GM21526 (cell line): ENCODE measurements around the gene CDC42BPB.
"Not testable (repeated sequence)": the region's sequence is repeated elsewhere in the genome, so short reads cannot be mapped to it uniquely, and the experiment has no call there.

Experiments used
- ATAC-seq: cut with Tn5 transposase; IDR thresholded peaks from one replicate; pipeline ENCODE4 v1.9.1; 2021; ENCODE audit warnings: moderate library complexity; ENCODE audit not compliant: unreplicated experiment, low FRiP score

CDC42BPB gene

DNA sequence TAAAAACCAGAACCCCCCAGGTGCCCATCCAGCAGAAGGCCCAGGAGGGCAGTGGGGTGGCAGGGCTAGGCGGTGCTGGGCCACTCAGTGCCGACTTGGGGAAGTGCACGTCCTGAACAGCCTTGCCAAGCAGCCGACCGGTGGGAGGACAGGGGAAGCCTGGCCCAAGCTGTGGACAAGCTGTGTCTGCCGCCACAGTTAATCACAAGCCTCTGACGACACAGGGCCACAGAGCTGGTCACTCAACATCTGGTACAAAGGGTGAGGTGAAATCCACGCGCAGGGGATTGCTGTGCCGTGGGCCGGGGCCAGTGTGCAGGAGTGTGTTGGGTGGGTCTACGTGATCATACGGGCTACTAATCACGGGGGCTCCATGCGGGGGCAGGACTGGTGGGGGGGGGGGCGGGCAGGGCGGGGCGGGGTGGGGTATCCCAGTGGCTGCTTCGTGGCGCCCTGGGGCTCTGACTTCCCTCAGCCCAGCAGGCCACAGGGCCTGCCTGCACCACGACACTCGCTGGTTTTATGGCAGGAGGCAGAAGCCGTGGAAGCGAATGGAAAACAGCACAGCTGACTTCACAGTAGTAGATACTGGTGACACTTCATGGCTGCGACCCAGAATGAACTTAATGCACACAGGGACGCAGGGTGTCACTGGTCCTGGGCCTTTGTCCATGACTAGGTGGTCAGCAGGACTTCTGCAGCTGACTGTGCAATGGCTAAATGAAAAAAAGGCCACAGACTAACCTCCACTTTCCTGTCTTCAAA lies 124.7 kb downstream of the CDC42BPB start:
- ATAC-seq, result no peak

DNA sequence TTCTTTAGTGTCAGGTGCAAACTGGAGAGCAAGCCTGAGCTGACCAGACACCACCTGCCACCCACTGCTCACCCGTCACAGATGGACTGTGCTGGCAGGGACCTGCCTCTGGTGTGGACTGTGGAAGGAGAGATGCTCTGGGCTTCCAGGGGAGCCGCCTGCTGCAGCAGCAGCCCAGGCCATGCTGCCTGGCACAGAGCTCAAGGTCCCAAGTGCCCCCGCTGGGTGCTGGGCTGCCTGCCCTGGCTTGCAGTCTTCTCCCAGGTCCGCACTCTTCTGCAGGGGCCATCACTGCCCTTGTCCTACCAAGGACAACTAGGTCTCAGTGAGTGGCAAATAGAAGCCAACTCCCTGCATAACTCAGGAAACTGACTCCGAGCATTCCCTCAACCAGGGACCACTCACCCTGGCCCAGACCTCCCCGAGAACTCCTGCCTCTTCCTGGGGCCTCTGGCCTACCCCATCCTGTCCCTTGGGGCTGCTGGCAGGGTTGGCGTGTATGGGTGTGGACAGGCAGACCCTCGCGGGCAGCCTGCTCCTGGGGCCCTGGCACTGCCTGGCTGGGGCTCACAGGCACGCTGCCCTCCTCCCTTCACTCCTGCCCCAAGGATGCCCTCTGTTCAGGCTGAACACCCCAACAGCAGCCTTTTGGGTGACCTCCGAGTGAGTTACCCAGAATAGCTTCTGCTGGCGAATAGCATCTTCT lies 125.6 kb downstream of the CDC42BPB start:
- ATAC-seq, result no peak

DNA sequence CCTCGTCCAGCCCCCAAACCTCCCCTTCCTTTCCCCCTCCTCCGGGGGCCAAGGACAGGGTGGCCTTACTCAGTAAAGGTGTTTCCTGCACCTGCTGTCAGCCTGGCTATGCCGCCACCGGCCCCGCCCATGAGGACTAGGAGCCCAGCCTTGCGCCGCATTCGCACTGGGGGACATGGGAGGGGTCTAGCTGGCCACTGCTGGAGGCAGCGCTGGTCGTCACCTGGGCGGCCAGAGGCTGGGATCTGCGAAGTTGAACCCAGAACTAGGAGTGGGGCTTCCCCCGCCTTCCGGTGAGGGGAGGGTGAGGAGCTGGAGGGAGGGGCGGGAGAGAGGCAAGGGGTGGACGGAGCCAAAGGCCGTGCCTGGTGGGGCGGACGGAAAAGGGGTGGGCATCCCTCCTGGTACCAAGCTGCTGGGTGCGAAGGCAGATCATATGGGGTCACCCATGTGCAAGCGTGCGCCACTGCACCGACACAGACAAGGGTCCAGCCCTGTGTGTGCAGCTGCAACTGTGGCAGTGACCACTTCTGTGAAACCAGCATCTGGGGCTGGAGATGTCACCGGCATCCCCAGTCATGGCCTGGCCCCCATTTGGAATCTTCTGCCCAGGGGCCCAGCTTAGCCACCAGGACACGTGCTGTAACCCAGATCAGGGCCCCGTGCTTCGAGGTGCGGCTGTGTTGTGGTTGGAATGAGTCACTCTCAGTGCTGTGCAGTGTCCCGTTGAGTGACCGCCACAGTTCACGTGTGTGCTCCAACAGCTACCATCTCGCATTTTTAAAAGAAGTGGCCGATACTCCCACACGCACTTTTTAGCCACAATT lies 126.4 kb downstream of the CDC42BPB start:
- ATAC-seq, result no peak

DNA sequence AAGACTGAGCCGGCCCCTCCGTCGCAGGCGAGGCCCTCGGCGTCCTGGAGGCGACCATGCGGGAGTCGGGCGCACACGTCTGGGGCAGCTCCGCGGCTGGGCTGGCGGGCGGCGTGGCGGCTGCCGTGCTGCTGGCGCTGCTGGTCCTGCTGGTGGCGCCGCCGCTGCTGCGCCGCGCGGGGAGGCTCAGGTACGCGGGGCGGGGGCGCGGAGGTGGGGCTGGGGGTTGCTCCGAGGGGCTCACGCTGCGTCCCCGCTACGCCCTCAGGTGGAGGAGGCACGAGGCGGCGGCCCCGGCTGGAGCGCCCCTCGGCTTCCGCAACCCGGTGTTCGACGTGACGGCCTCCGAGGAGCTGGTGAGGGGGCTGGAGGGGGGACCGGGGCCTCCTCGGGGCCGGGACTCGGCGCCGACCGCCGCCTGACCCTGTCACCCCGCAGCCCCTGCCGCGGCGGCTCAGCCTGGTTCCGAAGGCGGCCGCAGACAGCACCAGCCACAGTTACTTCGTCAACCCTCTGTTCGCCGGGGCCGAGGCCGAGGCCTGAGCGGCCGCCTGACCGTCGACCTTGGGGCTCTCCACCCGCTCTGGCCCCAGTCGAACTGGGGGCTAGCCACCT lies 127.1 kb downstream of the CDC42BPB start:
- no peak for ATAC-seq

DNA sequence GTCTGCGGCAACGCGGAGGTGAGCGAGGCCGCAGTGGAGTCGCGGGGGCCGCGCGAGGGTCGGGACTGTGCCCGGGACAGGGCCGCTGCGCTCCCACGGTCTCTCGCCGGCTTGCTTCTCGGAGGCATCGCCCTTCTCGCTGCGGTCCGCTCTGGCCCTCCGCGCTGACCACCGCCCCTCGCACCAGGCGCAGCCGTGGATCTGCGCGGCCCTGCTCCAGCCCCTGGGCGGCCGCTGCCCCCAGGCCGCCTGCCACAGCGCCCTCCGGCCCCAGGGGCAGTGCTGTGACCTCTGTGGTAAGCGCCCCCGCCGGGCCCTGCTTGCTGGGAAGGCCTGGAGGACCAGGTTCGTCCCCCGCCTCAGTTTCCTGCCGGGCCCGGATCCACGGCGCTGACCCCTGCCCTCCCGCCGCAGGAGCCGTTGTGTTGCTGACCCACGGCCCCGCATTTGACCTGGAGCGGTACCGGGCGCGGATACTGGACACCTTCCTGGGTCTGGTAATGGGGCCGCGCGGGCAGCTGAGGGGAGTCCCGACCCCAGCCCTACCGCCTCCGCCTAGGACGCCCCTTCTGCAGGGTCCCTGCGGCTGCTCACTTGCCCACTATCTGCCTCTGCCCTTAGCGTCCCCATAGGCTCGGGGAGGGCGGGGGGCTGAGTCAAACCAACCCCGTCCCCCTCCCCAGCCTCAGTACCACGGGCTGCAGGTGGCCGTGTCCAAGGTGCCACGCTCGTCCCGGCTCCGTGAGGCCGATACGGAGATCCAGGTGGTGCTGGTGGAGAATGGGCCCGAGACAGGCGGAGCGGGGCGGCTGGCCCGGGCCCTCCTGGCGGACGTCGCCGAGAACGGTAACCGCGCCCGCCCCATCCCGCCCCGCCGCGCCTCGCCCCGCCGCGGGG lies 127.9 kb downstream of the CDC42BPB start:
- no peak for ATAC-seq

DNA sequence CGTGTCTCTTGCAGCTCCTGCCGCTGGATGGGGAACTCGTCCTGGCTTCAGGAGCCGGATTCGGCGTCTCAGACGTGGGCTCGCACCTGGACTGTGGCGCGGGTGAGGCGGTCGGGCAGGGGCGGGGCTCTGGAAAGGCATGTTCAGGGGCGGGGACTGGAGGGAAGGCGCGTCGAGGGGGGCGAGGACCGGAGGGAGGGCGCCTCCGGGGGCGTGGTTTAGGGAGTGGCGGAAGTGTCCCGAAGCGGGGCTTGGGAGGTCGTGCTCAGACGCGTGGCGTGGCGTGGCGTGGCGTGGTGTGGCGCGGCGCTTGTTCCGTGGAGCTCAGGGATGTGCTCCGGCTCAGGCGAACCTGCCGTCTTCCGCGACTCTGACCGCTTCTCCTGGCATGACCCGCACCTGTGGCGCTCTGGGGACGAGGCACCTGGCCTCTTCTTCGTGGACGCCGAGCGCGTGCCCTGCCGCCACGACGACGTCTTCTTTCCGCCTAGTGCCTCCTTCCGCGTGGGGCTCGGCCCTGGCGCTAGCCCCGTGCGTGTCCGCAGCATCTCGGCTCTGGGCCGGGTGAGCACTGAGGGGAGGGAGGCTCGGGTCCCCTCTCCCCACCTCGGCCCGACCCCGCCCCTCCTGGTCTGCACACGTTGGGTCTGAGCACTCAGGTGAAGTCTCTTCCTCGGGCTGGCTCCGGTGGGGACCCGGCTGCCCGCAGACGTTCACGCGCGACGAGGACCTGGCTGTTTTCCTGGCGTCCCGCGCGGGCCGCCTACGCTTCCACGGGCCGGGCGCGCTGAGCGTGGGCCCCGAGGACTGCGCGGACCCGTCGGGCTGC lies 128.7 kb downstream of the CDC42BPB start:
- no peak for ATAC-seq

DNA sequence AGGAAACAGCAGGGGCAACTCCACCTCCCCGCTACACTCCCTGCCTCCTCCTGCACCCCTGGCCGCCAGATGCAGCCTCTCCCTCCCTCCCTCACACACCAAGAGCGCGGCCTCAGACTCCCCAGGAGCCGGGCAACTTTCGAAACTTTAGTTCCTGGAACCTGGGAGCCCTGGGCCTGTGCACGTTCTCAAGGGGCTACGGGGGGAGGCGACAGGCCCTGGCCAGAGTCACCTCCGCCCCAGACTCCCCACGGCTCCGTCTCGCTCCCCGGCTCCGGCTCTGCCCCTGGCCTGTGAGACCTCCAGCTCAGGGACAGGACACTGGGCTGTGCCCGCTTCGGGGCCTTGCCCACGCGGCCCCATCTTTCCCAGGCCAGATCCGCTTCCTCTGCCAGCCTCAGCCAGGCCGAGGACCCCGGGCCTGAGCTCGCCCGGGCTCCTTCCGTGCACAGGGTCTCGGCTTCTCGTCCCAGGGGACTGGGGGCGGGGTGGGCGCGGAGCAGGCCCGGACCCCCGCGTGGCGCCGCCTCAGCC lies 129.4 kb downstream of the CDC42BPB start:
- no peak for ATAC-seq

DNA sequence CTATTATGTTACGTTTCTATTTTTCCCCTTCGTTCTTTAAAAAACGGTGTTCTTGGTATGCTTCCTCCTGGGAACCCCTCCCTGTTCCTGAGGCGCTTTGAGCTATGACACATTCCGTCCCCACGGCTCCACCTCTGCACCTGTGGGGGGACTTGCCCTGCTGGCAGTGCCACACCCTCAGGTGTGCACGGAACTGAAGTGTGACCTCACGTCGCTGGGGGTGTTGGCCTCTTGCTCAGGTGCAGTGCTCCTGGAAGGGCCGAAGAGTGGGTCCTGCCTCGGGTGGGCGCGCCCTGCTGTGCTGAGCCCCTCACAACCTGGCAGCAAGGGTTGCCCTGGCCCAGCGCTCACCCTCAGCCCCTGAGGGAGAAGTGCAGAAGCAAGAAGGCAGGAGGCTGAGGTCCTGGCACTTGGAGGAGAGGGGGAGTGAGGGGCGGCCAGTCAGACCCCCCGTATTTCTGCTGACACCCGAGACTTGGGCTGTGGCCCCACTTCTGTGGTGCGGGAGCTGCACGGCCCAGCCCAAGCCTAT lies 129.9 kb downstream of the CDC42BPB start:
- ATAC-seq, result no peak

DNA sequence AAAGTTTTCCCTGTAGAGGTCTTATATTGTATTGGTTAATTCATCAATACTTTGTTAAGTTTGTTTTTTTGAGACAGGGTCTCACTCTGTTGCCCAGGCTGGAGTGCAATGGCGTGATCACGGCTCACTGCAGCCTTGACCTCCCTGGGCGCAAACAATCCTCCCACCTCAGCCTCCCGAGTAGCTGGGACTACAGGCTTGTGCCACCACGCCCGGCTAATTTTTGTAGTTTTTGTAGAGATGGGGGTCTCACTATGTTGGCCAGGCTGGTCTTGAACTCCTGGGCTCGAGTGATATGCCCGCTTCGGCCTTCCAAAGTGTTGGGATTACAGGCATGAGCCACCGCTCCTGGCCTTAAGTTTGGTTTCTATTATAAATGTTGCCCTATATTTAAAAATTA lies 130.5 kb downstream of the CDC42BPB start:
- ATAC-seq, result not testable (repeated sequence)

DNA sequence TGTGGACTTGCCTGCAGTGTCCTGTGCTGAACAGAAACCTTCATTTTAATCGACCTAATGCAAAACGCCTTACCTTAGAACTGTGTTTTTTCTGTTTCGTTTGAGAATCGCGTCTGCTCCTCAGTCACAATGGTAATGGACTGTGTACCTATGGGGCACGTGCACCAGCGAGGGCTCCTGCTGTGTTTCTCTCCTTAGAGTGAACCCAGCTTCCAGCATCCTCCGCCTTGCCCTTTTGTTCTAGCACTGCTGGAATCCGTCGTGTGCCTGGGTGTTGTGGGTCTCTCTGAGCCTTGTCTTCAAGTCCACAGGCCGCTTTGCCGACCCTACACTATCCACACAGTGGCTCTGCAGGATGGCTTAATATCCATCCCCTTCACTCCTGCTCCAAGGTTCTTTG lies 131.2 kb downstream of the CDC42BPB start:
- ATAC-seq, result no peak

DNA sequence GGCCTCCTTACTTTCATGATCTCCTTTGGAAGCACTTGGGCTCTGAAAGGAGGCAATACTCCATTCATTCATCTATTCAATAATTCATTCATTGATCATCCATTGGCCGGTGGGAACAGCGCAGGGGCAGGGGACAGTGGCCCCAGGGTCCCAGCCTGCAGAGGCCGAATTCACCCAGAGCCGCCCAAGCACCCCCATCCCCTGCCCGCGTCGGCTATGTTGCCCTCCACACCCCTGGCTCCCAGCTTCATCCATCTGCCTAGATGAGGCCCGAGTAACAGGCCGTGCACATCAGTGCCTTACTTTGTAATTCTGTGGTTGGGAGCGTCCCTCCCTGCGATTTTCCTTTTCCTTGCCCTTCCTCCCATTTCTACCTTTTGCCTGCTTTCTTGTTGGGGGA lies 131.7 kb downstream of the CDC42BPB start:
- ATAC-seq, result no peak

DNA sequence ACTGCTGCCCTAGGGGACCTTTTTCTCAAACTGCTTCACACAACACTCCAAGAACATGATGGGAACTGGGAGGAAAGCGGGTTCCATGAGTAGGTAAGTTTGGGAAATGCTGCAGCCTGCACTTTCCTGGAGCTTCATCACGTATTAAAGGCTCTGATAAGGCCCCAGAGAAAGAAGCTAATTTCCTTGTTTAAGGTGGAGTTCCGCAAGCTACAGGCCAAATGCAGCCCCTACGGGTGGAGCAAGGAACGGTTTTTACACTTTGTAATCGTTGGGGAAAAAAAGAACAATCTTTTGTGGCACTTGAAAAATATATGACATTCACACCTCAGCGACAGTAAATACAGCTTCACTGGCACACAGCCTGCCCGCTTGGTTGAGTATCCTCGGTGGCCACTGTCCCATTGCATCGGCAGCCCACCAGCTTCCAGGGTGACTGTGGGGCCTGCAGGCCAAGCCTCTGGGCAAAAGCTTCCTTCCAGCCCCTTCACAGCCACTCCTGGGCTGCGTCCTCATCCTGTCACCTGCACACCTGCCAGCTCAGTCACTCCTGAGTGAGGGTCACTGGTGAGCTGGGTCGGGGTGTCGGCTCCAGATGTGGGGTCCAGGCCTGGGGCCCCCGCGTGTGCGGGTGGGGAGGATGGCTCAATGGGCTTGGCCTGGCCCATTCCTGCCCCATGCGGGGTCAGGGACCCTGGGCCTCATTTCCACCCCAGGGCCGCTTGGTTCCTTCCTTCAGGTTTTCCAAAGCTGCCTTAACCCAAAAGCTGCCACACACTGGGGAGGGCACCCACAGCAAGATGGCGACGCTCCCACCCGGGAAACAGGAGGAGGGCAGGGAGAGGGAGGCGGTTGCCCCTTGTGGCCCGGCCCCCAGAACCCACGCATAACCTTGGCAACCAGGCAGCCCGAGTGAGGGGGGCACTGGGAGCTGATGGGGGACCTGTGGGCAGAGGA lies 132.4 kb downstream of the CDC42BPB start:
- no peak for ATAC-seq

DNA sequence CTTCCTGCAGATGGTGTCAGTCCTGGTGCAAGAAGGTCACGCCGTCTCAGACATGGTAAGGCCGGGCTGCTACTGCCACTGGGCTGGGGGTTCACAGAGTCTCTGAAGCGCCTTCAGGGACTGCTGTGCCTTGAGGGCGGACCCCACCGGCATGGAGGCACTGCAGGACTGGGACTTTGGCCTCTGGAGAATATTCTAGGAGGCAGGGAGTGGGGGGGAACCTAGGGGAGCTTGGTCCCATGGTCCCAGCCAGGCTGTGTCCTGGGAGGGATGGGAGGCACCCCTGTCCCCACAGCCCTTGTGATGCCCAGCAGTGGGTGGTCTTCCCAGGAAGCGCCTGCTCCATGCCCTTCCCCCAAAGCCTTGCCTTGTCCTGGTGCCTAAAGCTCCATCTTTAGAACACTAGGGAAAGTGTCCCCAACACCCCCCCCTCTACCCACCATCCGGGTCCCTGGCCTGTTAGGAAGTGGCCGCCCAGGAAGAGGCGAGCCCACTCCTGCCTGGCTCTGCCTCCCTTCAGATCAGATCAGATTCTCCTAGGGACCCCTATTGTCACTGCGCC lies 133.3 kb downstream of the CDC42BPB start:
- ATAC-seq, result no peak

DNA sequence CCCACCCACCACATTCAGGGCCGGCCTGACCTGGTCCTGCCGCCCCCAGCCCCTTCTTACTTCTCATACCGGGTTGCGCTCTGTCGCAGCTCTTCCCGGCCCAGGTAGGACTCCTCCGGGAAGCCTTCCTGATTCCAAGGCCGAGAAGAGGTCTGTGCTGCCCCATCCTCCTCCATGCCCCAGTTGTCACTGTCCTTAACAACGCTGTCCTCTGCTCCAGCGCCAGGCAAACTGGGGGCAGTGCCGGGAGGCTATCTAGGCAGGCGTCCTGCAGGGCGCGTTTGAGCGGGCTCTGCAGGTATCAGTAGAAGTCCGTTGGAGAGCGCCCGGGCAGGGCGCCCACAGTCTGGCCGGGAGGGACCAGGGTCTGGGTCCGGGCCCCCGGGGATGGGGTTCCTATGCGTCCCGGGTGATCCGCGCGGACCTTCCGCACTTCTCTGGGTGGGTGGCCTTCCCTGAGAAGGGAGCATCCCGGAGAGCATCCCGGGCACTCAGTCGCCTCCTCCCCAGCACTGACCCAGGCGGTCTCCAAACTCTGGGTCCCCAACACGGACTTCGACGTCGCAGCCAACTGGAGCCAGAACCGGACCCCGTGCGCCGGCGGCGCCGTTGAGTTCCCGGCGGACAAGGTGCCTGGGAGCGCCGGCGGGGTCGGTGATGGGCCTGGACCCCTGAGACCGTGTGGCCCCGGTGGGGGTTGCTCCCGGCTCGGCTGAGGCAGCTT lies 134.0 kb downstream of the CDC42BPB start:
- no peak for ATAC-seq

DNA sequence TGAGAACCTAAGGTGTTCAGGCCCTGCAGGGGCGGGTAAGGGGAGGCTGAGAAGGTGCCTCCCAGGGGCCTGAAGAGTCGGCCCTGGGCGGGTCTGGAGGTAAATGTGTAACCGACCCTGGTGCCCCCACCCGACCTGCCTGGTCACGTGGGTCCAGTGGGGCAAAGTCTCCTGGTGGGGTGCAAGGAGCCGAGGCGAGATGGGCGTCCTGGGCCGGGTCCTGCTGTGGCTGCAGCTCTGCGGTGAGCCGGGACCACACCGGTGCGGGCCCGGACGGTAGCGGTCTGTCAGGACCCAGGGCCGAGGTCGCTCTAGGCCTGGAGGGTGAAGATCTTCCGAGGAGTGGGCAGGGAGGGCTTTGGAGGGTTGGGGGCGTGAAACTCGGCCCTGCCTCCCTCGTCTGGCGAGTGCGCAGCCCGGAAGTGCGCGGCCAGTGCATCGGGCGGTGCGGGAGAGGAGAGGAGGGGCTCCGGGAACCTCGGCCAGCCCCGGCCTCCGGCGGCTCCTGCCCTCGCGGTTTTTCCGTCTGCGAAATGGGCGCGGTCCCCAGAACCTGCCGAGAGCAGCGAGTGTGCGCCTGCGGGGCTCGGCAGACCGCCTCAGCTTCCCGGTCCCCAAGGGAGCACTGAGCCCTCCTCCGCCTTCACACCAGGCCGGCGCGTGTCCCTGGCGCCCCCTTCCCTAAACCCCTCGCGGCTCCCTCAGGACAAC lies 134.7 kb downstream of the CDC42BPB start, which contains the start of gene AMN:
Gene AMN (plus strand): TSS at position 174 of the 711 bp plus-strand sequence. CDS start 26 bp downstream, at position 200.
- no peak for ATAC-seq

DNA sequence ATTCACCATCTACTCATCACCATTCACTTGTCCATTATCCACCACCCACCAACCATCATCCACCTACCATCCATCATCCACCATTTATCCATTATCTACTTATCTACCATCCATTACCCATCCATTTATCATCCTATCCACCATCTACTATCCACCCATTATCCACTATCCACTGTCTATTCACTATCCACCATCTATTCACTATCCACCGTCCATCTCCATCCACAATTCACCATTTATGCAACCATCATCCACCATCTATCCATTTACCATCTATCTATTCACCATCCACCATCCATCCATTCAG lies 136.4 kb downstream of the CDC42BPB start:
- no peak for ATAC-seq
